Activated T-helper 1 cell treated with Interleukin-2 at 50 U/mL for 16 hours (primary cell): ENCODE data around the gene EIPR1.

Experiments used
- DNase-seq: peaks from one replicate; pipeline ENCODE4 v3.0.0-alpha.2; 2020; ENCODE audit warnings: low read depth

Gene EIPR1

GRCh38 chr2:3377612-3378432, at the start of gene EIPR1:
Gene EIPR1, minus strand, starts transcription at chr2:3377818. Its CDS starts 129 bp downstream, at chr2:3377689.
- DNase-seq, result peak; percentile 93

- no peak for DNase-seq
Measured at GRCh38 chr2:3427272-3427671, 49.7 kb upstream of the EIPR1 start.

- DNase-seq, result no peak
Measured at GRCh38 chr2:3426615-3427014, 49.0 kb upstream of the EIPR1 start.

GRCh38 chr2:3424171-3424795, 46.7 kb upstream of the EIPR1 start:
- DNase-seq, result no peak

GRCh38 chr2:3423492-3424170, 46.0 kb upstream of the EIPR1 start:
- peak; percentile 55 for DNase-seq

GRCh38 chr2:3422161-3422779, 44.7 kb upstream of the EIPR1 start:
- DNase-seq, result no peak

- DNase-seq, result no peak
Measured at GRCh38 chr2:3421580-3421979, 44.0 kb upstream of the EIPR1 start.

- no peak for DNase-seq
Measured at GRCh38 chr2:3420769-3421397, 43.3 kb upstream of the EIPR1 start.

- DNase-seq, result no peak
Measured at GRCh38 chr2:3420076-3420768, 42.6 kb upstream of the EIPR1 start.

GRCh38 chr2:3418766-3419404, 41.3 kb upstream of the EIPR1 start:
- DNase-seq, result no peak

GRCh38 chr2:3414133-3414860, 36.7 kb upstream of the EIPR1 start:
- DNase-seq, result no peak

- no peak for DNase-seq
Measured at GRCh38 chr2:3413697-3414096, 36.1 kb upstream of the EIPR1 start.

- DNase-seq, result no peak
Measured at GRCh38 chr2:3411103-3411502, 33.5 kb upstream of the EIPR1 start.

GRCh38 chr2:3409627-3410170, 32.1 kb upstream of the EIPR1 start:
- no peak for DNase-seq

- no peak for DNase-seq
Measured at GRCh38 chr2:3408781-3409180, 31.2 kb upstream of the EIPR1 start.

- DNase-seq, result no peak
Measured at GRCh38 chr2:3406501-3406900, 28.9 kb upstream of the EIPR1 start.

GRCh38 chr2:3405876-3406275, 28.3 kb upstream of the EIPR1 start:
- no peak for DNase-seq

GRCh38 chr2:3405307-3405706, 27.7 kb upstream of the EIPR1 start:
- no peak for DNase-seq

GRCh38 chr2:3404349-3404894, 26.8 kb upstream of the EIPR1 start:
- DNase-seq, result no peak
